NCI-H748 (cell line): ENCODE data around the gene TAAR8.
A peak's percentile ranks its signal among the peaks of the same experiment; 100 is the strongest.
"Not testable (repeated sequence)": the region's sequence is repeated elsewhere in the genome, so short reads cannot be mapped to it uniquely, and the experiment has no call there.

ENCODE experiments used
- DNase-seq: peaks from one replicate; lab custom pipeline; 2025; ENCODE audit not compliant: unreplicated experiment; lab: John Stamatoyannopoulos, UW

The TAAR8 gene

DNA sequence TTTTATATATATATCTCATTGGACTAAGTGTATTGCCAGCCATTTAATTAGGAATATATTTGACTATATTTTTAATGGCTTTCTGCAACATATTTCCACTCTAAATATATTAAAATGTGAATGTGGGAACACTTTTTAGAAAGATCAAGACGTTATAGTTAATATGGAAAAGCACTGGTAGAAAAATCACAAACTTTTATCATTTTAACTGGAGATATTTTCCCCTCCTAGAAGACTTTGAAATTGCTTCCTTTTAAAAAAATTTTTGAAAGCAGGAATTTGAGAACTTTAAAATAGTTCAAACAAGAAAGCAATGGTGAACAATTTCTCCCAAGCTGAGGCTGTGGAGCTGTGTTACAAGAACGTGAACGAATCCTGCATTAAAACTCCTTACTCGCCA, 14.5 kb upstream of the TAAR8 start, which contains the start of gene TAAR9:
TAAR9 (plus strand) TSS at position 301 of the 400 bp plus-strand sequence; CDS start at position 314, 13 bp downstream.
- no peak for DNase-seq

DNA sequence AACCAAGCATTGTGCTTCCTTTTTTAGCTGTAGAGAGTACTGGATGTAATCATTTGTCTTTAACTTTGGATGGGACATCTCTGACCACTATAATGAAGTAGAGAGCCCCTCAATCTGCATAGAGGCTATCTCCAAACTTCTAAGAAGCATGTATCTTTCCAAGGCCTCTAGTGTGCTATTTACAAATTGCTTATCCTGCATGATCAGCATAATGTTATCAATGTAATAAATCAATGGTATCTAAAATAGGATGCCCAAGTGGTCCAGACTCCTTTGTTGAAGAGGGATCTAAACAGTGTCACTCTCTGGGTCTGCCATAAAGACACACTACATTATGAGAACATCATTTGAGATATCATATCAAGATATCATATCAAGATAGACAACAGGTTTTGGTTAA, 7.6 kb upstream of the TAAR8 start:
- DNase-seq: no peak

DNA sequence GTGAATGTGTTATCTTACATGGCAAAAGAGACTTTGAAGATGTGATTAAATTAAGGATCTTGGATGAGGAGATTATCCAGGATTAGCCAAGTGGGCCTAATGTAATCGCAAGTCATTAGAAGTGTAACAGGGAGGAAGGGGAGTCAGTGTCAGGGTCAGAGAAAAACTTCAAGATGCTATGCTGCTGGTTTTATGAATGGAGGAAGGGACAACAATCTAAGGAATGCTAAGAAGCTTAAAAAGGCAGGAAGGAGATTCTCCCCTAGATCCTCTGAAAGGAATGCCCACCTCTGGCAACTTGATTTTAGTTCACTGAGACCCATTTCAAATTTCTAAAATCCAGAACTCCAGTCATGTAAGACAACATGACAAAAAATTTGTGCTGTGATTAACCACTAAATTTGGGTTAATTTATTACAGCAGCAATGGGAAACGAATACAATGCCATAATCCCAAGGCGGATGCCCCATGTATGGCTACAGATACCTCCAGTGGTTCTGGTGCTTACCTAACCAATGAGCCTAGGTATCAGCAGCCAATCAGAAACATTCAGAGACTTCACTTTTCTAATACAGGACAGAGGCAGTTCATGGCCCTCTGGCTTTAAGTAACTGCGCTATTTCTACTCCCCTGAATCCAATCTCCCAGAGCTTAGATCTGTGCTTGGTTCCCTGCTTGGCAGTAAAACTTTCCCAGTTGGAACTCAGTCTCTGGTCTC, 3.6 kb upstream of the TAAR8 start:
- DNase-seq: no peak

DNA sequence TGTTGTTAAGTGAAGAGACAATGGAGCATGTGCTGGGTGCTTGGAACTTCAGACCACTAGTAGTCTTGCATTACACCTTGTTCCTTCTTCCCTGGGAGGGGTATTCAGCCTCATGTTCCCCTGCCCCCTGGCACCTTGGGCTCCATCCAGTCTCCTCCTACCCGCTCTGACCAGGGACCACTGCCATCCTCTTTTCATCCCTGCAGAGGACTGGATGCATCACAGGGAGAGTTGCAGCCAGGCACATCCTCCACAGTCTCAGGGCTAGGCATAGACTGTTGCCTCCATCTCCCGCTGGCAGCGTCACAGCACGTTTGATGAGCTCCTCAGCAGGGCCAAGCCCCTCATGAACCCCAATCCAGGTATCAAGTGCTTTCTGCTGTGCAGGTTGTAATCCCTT, 1.3 kb upstream of the TAAR8 start:
- no peak for DNase-seq

- DNase-seq: not testable (repeated sequence)
These were observed 7.6 kb downstream of the TAAR8 start for GRCh38 chr6:132560087-132560486.

GRCh38 chr6:132566404-132566803, 13.9 kb downstream of the TAAR8 start:
- DNase-seq: no peak

- DNase-seq: no peak
These were observed 15.1 kb downstream of the TAAR8 start for GRCh38 chr6:132567566-132567965.

DNA sequence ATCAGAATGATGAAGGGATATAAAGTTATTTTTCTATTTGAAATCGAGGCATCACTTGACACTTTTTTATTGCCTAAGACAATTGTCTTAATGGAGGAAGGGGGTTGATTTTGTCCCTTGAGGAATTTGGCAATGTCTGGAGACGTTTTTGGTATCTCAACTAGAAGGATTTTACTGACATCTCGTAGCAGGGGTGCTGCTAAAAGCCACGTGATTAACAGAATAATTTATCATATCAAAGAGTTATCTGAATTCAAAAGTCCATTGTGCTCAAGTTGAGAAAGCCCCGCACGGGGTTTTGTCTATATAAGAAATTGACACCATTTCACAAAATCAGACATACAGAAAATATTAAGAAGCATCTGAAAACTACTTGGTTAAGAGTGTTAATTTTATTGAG, 16.1 kb downstream of the TAAR8 start:
- no peak for DNase-seq

GRCh38 chr6:132569170-132569569, 16.7 kb downstream of the TAAR8 start:
- no peak for DNase-seq

DNA sequence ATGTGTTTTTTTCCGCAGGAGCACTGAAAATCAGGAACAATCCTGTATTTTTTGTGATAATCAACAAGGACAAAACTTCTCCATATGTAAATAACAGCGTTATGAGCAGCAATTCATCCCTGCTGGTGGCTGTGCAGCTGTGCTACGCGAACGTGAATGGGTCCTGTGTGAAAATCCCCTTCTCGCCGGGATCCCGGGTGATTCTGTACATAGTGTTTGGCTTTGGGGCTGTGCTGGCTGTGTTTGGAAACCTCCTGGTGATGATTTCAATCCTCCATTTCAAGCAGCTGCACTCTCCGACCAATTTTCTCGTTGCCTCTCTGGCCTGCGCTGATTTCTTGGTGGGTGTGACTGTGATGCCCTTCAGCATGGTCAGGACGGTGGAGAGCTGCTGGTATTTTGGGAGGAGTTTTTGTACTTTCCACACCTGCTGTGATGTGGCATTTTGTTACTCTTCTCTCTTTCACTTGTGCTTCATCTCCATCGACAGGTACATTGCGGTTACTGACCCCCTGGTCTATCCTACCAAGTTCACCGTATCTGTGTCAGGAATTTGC, 17.8 kb downstream of the TAAR8 start, which contains the start of gene TAAR6:
TAAR6 (plus strand) TSS at position 102 of the 557 bp plus-strand sequence; CDS start at position 102, 0 bp downstream.
- no peak for DNase-seq

DNA sequence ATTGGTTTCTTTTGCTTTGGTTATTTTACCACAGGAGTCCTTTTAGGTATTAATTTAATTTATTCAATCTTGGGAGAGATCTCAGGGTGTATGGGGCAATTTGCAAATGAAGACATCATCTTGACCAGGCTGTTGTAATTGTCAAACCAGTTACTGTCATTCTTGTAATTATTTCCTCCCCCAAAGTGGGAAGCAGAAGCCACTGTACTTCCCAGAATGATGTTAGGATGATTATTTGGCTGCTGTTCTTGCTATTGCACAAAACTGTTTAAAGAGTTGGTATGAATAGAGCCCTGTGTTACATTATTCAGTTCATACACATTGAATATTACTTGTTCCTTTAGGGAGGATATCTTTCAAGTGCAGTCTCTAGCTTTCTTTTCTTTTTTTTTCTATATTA, 19.3 kb downstream of the TAAR8 start:
- no peak for DNase-seq

DNA sequence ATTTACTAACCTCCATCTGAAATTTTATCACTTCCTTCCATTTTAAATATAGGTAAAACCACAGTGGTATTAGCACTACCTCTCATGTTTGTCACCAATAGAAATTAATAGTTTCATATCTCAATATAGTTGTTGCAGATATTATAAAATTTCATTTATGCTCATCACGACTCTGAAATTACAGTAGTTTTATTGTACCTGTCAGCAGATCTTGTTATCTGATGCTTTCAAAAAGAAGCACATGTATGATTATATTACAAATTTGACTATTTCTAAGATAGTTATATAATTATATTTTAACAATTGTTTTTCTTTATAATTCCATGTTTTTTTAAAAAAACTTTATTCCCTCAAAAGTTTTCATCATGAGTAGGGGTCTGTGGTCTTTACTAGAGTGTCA, 32.2 kb downstream of the TAAR8 start:
- no peak for DNase-seq

DNA sequence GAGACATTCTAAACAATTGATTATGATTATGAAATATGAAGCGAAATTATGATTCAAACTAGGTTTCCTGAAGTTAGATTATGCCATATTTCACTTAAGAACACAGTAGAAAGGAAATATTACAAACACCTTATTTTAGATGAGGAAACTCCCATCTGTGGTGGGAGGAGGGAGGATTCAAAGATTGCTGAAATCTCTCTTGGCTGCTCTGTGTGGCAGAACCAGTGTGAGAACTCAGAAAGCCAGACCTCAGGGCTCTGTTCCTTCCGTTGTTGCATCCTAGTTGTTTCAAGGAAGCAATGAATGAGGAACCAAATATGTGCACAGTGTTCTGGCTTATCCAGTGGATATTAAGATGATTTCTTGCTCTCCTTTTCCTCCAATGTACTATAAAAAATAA, 35.0 kb downstream of the TAAR8 start:
- no peak for DNase-seq

DNA sequence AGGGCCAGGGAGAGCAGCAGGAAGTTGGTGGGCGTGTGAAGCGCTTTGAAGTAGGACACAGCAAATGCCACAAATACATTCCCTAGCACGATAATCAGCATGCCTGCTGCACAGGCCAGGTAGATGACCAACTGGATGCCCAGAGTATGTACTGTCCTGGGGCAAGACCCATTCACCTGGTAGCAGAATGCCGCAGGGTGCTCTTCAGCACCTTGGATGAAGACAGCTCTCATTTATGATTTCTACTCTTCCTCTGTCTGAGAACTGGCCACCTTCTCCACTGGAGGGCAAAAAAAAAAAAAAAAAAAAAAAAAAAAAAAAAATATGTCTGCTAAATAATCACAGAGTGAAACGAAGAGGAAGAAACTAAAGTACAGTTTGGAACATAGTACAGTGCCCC, 37.0 kb downstream of the TAAR8 start, which contains the start of gene TAAR5:
TAAR5 (minus strand) TSS at position 288 of the 400 bp plus-strand sequence; CDS start at position 233, 55 bp downstream.
- no peak for DNase-seq

DNA sequence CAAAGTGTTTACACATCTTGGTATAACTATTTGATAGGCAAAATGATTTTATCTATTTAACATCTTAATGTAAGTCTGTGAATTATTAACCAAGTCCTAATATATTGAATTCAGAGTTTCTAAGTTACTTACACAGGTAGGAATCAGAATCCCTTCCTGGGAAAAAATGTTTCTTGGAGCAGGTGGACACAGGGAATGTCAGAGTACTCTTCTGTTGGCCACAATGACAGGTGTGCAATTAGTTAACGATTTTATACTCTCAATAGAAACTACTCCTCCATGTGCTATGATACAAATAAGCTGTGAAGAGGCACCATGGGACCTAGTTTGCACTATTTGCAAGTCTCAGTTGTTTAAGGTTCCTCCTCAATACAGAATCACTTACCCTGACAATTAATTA, 37.9 kb downstream of the TAAR8 start:
- DNase-seq: peak; percentile 22

DNA sequence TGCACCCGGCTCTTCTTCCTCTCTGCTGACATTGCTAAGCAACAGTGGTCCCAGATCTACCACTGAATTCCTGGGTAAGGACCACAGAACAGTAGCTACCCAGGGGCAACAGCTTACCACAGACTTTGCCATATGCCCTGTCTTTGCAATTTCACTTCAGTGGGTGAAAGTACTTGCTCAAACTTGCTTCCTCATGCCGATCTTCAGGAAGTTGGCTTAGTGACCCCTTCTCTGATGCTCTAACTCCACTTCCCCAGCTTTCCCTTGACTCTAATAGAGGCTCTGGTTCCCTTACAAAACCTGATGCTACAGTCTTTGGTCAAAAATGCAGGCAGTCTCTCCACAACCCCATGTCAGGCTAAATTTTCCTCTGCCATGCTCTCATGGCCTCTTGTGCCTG, 40.4 kb downstream of the TAAR8 start:
- DNase-seq: no peak

GRCh38 chr6:132596201-132596600, 43.7 kb downstream of the TAAR8 start:
- no peak for DNase-seq

- DNase-seq: peak; percentile 16
These were observed 46.0 kb downstream of the TAAR8 start for GRCh38 chr6:132598473-132598872.

DNA sequence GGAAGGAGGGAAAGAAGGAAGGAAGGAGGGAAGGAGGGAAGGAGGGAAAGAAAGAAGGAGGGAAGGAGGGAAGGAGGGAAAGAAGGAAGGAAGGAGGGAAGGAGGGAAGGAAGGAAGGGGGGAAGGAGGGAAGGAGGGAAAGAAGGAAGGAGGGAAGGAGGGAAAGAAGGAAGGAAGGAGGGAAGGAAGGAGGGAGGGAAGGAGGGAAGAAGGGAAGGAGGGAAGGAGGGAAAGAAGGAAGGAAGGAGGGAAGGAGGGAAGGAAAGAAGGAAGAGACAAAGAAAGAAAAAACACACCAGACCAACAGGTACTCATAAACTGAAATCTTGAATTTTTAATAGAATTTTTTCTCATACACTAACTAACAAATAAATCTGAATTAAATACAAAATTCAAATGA, 48.4 kb downstream of the TAAR8 start:
- DNase-seq: not testable (repeated sequence)
